Adipocyte (in vitro differentiated cells): ENCODE results near the gene PDZD2.
"Not testable (repeated sequence)": the region's sequence is repeated elsewhere in the genome, so short reads cannot be mapped to it uniquely, and the experiment has no call there.

Source experiments
- DNase-seq: peaks from one replicate; pipeline ENCODE4 v3.0.0-alpha.2; 2015; ENCODE audit warnings: low read depth
- H3K27me3 ChIP-seq: replicated peaks from 2 replicates; pipeline ENCODE4 v1.7.0; 2013; ENCODE audit warnings: mild to moderate bottlenecking, low read length, moderate library complexity; ENCODE audit not compliant: control insufficient read depth, insufficient read depth
- H3K36me3 ChIP-seq: 2 replicates; pipeline ENCODE4 v1.7.0; 2013; ENCODE audit warnings: low read length, mild to moderate bottlenecking, moderate library complexity; ENCODE audit not compliant: control insufficient read depth, insufficient read depth, severe bottlenecking
- H3K4me1 ChIP-seq: 2 replicates; pipeline ENCODE4 v1.7.0; 2013; ENCODE audit warnings: mild to moderate bottlenecking, low read length, moderate library complexity; ENCODE audit not compliant: control insufficient read depth, insufficient read depth
- H3K4me3 ChIP-seq: 2 replicates; pipeline ENCODE4 v1.7.0; 2013; ENCODE audit warnings: mild to moderate bottlenecking, low read length, moderate library complexity
- H3K9ac ChIP-seq: 2 replicates; pipeline ENCODE4 v1.7.0; 2013; ENCODE audit warnings: mild to moderate bottlenecking, low read length, moderate library complexity
- H3K9me3 ChIP-seq: 2 replicates; pipeline ENCODE4 v1.7.0; 2013; ENCODE audit warnings: mild to moderate bottlenecking, low read length, moderate library complexity; ENCODE audit not compliant: control insufficient read depth

The PDZD2 gene

GRCh38 chr5:31661257-31661656, 22.3 kb downstream of the PDZD2 start:
- no peaks in the 10 kb centered on the region for H3K36me3 ChIP-seq
- peaks cover 18% of the 10 kb centered on the region for H3K27me3 ChIP-seq
- H3K9ac ChIP-seq, result no peak overlapping the region
- no peaks in the 10 kb centered on the region for H3K9me3 ChIP-seq
- no peak overlapping the region for H3K4me3 ChIP-seq
- DNase-seq, result no peak
- H3K4me1 ChIP-seq, result peaks cover 10% of the 10 kb centered on the region

GRCh38 chr5:31663519-31663918, 24.6 kb downstream of the PDZD2 start:
- H3K36me3 ChIP-seq, result no peaks in the 10 kb centered on the region
- H3K9ac ChIP-seq, result no peak overlapping the region
- peak; percentile 17 for DNase-seq
- H3K9me3 ChIP-seq, result no peaks in the 10 kb centered on the region
- H3K27me3 ChIP-seq, result peaks cover 6% of the 10 kb centered on the region
- H3K4me3 ChIP-seq, result no peak overlapping the region
- H3K4me1 ChIP-seq, result peaks cover 10% of the 10 kb centered on the region

GRCh38 chr5:31664566-31664965, 25.6 kb downstream of the PDZD2 start:
- no peak for DNase-seq
- H3K36me3 ChIP-seq, result no peaks in the 10 kb centered on the region

GRCh38 chr5:31671339-31671741, 32.4 kb downstream of the PDZD2 start:
- Histone ChIP-seq H3K9ac (no peak overlapping the region), H3K27me3 (peaks cover 24% of the 10 kb centered on the region), H3K36me3 (no peaks in the 10 kb centered on the region), H3K9me3 (peaks cover 3% of the 10 kb centered on the region), H3K4me3 (no peak overlapping the region), H3K4me1 (no peaks in the 10 kb centered on the region)
- DNase-seq, result no peak

More at GRCh38 chr5:31664566-31664965, 25.6 kb downstream of the PDZD2 start:
- Histone ChIP-seq H3K4me3 (no peak overlapping the region), H3K4me1 (peaks cover 10% of the 10 kb centered on the region), H3K27me3 (peaks cover 2% of the 10 kb centered on the region), H3K9me3 (no peaks in the 10 kb centered on the region), H3K9ac (no peak overlapping the region)

- H3K27me3 ChIP-seq, result peaks cover 24% of the 10 kb centered on the region
These were observed 35.5 kb downstream of the PDZD2 start for GRCh38 chr5:31674371-31674951.

GRCh38 chr5:31675472-31675871, 36.5 kb downstream of the PDZD2 start:
- no peak for DNase-seq
- Histone ChIP-seq H3K4me1 (no peaks in the 10 kb centered on the region), H3K36me3 (no peaks in the 10 kb centered on the region), H3K9me3 (peaks cover 3% of the 10 kb centered on the region), H3K4me3 (no peak overlapping the region), H3K27me3 (peaks cover 31% of the 10 kb centered on the region), H3K9ac (no peak overlapping the region)

More at GRCh38 chr5:31674371-31674951, 35.5 kb downstream of the PDZD2 start:
- H3K9me3 ChIP-seq, result peaks cover 3% of the 10 kb centered on the region
- H3K4me1 ChIP-seq, result no peaks in the 10 kb centered on the region
- no peaks in the 10 kb centered on the region for H3K36me3 ChIP-seq
- H3K9ac ChIP-seq, result no peak overlapping the region
- no peak for DNase-seq
- no peak overlapping the region for H3K4me3 ChIP-seq

GRCh38 chr5:31678180-31678579, 39.2 kb downstream of the PDZD2 start:
- Histone ChIP-seq H3K9ac (no peak overlapping the region), H3K4me3 (no peak overlapping the region), H3K36me3 (no peaks in the 10 kb centered on the region), H3K4me1 (no peaks in the 10 kb centered on the region), H3K9me3 (peaks cover 3% of the 10 kb centered on the region), H3K27me3 (peaks cover 41% of the 10 kb centered on the region)
- DNase-seq, result no peak

GRCh38 chr5:31680528-31680927, 41.6 kb downstream of the PDZD2 start:
- Histone ChIP-seq H3K9ac (no peak overlapping the region), H3K27me3 (peaks cover 43% of the 10 kb centered on the region), H3K9me3 (peaks cover 3% of the 10 kb centered on the region), H3K4me3 (no peak overlapping the region), H3K4me1 (no peaks in the 10 kb centered on the region), H3K36me3 (no peaks in the 10 kb centered on the region)
- DNase-seq, result no peak

GRCh38 chr5:31682025-31682424, 43.1 kb downstream of the PDZD2 start:
- H3K9me3 ChIP-seq, result peaks cover 3% of the 10 kb centered on the region
- no peaks in the 10 kb centered on the region for H3K4me1 ChIP-seq
- no peak overlapping the region for H3K4me3 ChIP-seq
- H3K27me3 ChIP-seq, result peaks cover 43% of the 10 kb centered on the region
- DNase-seq, result no peak
- H3K9ac ChIP-seq, result no peak overlapping the region
- no peaks in the 10 kb centered on the region for H3K36me3 ChIP-seq

GRCh38 chr5:31682851-31683250, 43.9 kb downstream of the PDZD2 start:
- DNase-seq, result no peak
- peaks cover 3% of the 10 kb centered on the region for H3K9me3 ChIP-seq
- H3K36me3 ChIP-seq, result no peaks in the 10 kb centered on the region
- H3K4me3 ChIP-seq, result no peak overlapping the region
- H3K9ac ChIP-seq, result no peak overlapping the region
- peaks cover 43% of the 10 kb centered on the region for H3K27me3 ChIP-seq
- no peaks in the 10 kb centered on the region for H3K4me1 ChIP-seq

GRCh38 chr5:31688515-31689092, 49.7 kb downstream of the PDZD2 start:
- Histone ChIP-seq H3K9ac (no peak overlapping the region), H3K36me3 (no peaks in the 10 kb centered on the region), H3K4me3 (no peak overlapping the region), H3K27me3 (peaks cover 15% of the 10 kb centered on the region), H3K4me1 (no peaks in the 10 kb centered on the region), H3K9me3 (peaks cover 3% of the 10 kb centered on the region)
- no peak for DNase-seq

GRCh38 chr5:31691408-31691807, 52.5 kb downstream of the PDZD2 start:
- H3K36me3 ChIP-seq, DNase-seq, H3K4me3 ChIP-seq, H3K4me1 ChIP-seq, H3K9me3 ChIP-seq, H3K9ac ChIP-seq: not testable (repeated sequence)
- H3K27me3 ChIP-seq, result peaks cover 12% of the 10 kb centered on the region
